ENCODE results near the gene SCPEP1.

Gene SCPEP1

GRCh38 chr17:57004944-57005579, 27.1 kb downstream of the SCPEP1 start:
- no peak for DNase-seq

GRCh38 chr17:57006040-57006439, 28.1 kb downstream of the SCPEP1 start:
- no peak for DNase-seq

GRCh38 chr17:57008958-57009357, 31.0 kb downstream of the SCPEP1 start:
- DNase-seq, result no peak

GRCh38 chr17:57009737-57010445, 32.0 kb downstream of the SCPEP1 start:
- no peak for DNase-seq

- DNase-seq, result no peak
Observed at GRCh38 chr17:57010487-57010886, 32.6 kb downstream of the SCPEP1 start.

GRCh38 chr17:57011491-57012015, 33.6 kb downstream of the SCPEP1 start:
- DNase-seq, result no peak

- no peak for DNase-seq
Observed at GRCh38 chr17:57016071-57016763, 38.3 kb downstream of the SCPEP1 start.

- no peak for DNase-seq
Observed at GRCh38 chr17:57016764-57017116, 38.8 kb downstream of the SCPEP1 start.

- DNase-seq, result no peak
Observed at GRCh38 chr17:57017625-57018024, 39.7 kb downstream of the SCPEP1 start.

- DNase-seq, result no peak
Observed at GRCh38 chr17:57020208-57020607, 42.3 kb downstream of the SCPEP1 start.

- DNase-seq, result no peak
Observed at GRCh38 chr17:57021226-57021940, 43.5 kb downstream of the SCPEP1 start.

GRCh38 chr17:57025876-57026275, 47.9 kb downstream of the SCPEP1 start:
- no peak for DNase-seq

GRCh38 chr17:57027852-57028251, 49.9 kb downstream of the SCPEP1 start:
- DNase-seq, result no peak

GRCh38 chr17:57032343-57032742, 54.4 kb downstream of the SCPEP1 start:
- DNase-seq, result no peak

GRCh38 chr17:57033296-57033695, 55.4 kb downstream of the SCPEP1 start:
- peak; percentile 10 for DNase-seq

- DNase-seq, result no peak
Observed at GRCh38 chr17:57034807-57035754, 57.1 kb downstream of the SCPEP1 start.

- peak; percentile 3 for DNase-seq
Observed at GRCh38 chr17:57035971-57036481, 58.1 kb downstream of the SCPEP1 start.

- no peak for DNase-seq
Observed at GRCh38 chr17:57037411-57037810, 59.5 kb downstream of the SCPEP1 start.

GRCh38 chr17:57038486-57038885, 60.6 kb downstream of the SCPEP1 start:
- no peak for DNase-seq

GRCh38 chr17:57040571-57040970, 62.6 kb downstream of the SCPEP1 start:
- DNase-seq, result no peak

- no peak for DNase-seq
Observed at GRCh38 chr17:57043276-57043675, 65.3 kb downstream of the SCPEP1 start.

All from NCI-H1048 (cell line).